Measurements from ENCODE around the gene MTFR2. TPM values are rescaled to one million over a fixed set of nuclear protein-coding genes. Genes with fewer than 3 reads are reported as not detected.
A peak's percentile ranks its signal among the peaks of the same experiment; 100 is the strongest.

MTFR2 gene
- total RNA-seq (under 1 TPM in 8 of 9 donors, not detected in 1; 0.30 to 0.95 (median 0.66) TPM), polyA plus RNA-seq (under 1 TPM; 0.61 to 0.97 (median 0.82) TPM)
- long read RNA-seq, donor 1 = 0 reads
- long read RNA-seq, donor 2 = 0 reads
- long read RNA-seq, donor 3 = 0 reads
- long read RNA-seq, donor 4 = 0 reads
- long read RNA-seq, donor 5, partial matches to known transcripts = 0 of 2 reads
- long read RNA-seq, donor 5, other reads (novel, unspliced or antisense) = 0 of 2 reads
- long read RNA-seq, donor 6 = 0 reads
- long read RNA-seq, donor 7 = 0 reads
- long read RNA-seq, donor 8 = 0 reads
- long read RNA-seq, donor 9 = 0 reads
- long read RNA-seq, donor 10, partial matches to known transcripts = 0 of 1 reads
- long read RNA-seq, donor 10, other reads (novel, unspliced or antisense) = 0 of 1 reads

DNA sequence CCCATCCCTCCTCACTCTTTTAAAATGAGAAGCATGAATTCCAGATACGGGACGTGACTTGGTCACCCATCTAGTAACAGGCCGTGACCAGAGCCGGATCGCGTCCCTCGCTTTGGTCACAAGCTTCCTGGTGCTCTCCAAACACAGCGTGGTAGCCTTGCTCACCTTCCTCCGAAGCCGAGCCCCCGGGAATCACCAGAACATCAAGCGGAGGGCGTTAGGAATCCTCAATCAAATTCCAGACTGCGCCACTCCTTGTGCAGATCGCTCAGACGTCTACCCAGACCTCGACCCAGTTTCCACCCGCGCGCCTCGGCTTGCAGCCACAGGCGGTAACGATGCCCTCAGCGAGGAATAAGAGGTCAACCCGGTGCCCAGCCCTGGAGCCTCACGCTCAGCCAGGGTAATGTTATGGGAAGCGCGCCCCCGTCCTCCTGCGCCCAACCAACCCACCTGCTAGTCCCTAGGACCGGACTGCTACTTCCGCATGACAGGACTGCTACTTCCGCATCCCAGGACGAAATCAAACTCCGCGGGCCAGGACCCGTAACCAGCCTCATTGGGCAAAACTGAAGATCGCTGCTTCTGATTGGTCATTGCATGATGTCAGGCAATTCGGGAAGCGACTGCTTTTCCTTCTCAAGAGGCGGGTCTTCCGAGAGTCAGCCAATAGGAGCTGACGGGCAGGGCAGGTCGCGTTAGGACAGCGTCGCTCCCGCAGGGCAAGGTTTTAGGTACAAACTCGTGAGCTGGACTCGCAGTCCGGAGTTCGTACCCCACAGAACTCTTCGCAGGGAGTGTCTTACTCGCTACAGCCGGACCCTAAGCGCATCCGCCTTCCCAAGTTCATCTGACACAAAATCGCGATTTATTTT is at the start of gene MTFR2:
MTFR2 (minus strand) TSS at position 501 of the 875 bp plus-strand sequence. CDS start 1,212 bp downstream, outside the sequence.
- WGBS, 4 donors = 0 to 2% (median 1%) methylated on average over 28 to 59 of the region's 59 CpGs
- intact Hi-C loops (cut with DNase I) = no loop called here

DNA sequence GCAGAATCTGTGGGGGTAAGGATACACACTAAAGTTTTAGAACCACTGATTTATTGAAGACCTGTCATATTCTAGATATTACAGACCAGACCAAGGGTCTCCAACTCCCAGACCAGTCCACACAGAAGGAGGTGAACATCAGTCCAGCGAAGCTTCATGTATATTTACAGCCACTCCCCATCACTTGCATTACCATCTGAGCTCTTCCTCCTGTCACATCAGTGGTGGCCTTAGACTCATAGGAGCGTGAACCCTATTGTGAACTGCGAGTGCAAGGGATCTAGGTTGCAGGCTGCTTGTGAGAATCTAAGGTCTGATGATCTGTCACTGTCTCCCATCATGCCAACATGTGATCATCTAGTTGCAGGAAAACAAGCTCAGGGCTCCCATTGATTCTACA is 44.5 kb upstream of the MTFR2 start:
- DNase-seq = no peak
- no peak overlapping the region for H3K4me3 ChIP-seq
- peaks cover 7 to 10% of the 10 kb centered on the region in 2 donors for H3K4me1 ChIP-seq (replicated peaks in 1 of 2)
- H3K27ac ChIP-seq = no peak overlapping the region
- TF ChIP-seq POLR2A (IDR thresholded peaks at IDR 0.05) = no peak
- TF ChIP-seq, protein P1, sequence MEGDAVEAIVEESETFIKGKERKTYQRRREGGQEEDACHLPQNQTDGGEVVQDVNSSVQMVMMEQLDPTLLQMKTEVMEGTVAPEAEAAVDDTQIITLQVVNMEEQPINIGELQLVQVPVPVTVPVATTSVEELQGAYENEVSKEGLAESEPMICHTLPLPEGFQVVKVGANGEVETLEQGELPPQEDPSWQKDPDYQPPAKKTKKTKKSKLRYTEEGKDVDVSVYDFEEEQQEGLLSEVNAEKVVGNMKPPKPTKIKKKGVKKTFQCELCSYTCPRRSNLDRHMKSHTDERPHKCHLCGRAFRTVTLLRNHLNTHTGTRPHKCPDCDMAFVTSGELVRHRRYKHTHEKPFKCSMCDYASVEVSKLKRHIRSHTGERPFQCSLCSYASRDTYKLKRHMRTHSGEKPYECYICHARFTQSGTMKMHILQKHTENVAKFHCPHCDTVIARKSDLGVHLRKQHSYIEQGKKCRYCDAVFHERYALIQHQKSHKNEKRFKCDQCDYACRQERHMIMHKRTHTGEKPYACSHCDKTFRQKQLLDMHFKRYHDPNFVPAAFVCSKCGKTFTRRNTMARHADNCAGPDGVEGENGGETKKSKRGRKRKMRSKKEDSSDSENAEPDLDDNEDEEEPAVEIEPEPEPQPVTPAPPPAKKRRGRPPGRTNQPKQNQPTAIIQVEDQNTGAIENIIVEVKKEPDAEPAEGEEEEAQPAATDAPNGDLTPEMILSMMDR (IDR thresholded peaks at IDR 0.05) = no peak
- H3K27me3 ChIP-seq = no peaks in the 10 kb centered on the region
- H3K9me3 ChIP-seq (replicated peaks in 1 of 3) = no peaks in the 10 kb centered on the region
- WGBS, 4 donors = 90 to 97% (median 94%) methylated on average over 3 of the region's 3 CpGs
- H3K36me3 ChIP-seq (replicated peaks in 1 of 2) = no peaks in the 10 kb centered on the region
- intact Hi-C loops (cut with DNase I) = no loop called here

More for the DNA sequence above, at the start of gene MTFR2:
- H3K4me3 ChIP-seq = peak within 1 kb of the TSS; percentile 28 to 83 (median 64)
- H3K27ac ChIP-seq = peak within 1 kb of the TSS in 4 of 5 donors; percentile 25 to 77 (median 74)
- H3K9me3 ChIP-seq (replicated peaks in 1 of 3) = no peaks in the 10 kb centered on the region
- H3K27me3 ChIP-seq = no peaks in the 10 kb centered on the region
- peak; percentile 97 to 99 (median 98) for DNase-seq
- H3K4me1 ChIP-seq (replicated peaks in 1 of 2) = peaks cover 0 to 20% of the 10 kb centered on the region in 2 donors
- TF ChIP-seq, protein P1 (IDR thresholded peaks at IDR 0.05) = no peak
- peak; percentile 15 to 88 for TF ChIP-seq POLR2A (IDR thresholded peaks at IDR 0.05)
- H3K36me3 ChIP-seq (replicated peaks in 1 of 2) = no peaks in the 10 kb centered on the region

DNA sequence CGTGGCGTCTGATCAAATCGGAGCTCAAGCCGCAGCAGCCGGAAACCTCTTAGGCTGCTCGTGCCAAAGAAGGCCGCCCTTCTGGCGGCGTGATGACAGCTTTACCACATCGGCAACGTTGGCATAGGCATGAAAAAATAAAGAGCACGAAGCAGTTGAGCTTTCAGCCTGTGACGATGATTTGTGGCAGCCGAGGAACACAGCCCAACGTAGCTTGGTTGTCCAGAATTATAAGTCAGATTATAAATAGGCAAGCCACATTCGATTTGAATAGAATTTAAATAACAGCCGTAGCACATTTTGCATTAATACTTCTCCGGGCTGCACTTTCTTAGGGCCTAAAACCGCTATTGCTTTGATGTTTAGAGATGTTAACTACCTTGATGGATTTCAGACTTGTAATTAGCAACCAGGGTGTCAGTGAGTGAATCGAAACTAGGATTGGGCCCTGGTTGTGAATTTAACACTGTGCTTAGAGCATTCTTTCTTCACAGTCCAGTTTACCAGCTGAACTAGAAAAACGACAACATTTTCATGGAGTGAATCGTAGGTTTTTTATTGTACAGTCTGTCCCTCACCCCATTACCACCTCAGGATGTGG is 40.4 kb upstream of the MTFR2 start:
- Histone ChIP-seq H3K4me3 (peak overlapping the region in 2 of 4 donors; percentile 94), H3K9me3 (replicated peaks in 1 of 3) (no peaks in the 10 kb centered on the region), H3K27ac (peak overlapping the region; percentile 95 to 100 (median 100)), H3K36me3 (replicated peaks in 1 of 2) (no peaks in the 10 kb centered on the region), H3K4me1 (replicated peaks in 1 of 2) (peaks cover 20 to 40% of the 10 kb centered on the region in 2 donors), H3K27me3 (no peaks in the 10 kb centered on the region)
- intact Hi-C loops (cut with DNase I) = no loop called here
- 2 to 3% (median 3%) methylated on average over 16 to 22 of the region's 22 CpGs for WGBS, 4 donors
- TF ChIP-seq, protein P1 (IDR thresholded peaks at IDR 0.05) = no peak
- TF ChIP-seq POLR2A (IDR thresholded peaks at IDR 0.05) = no peak
- DNase-seq = peak; percentile 69 to 90 (median 85)
